ENCODE measurements around the gene SLC35G2. TPM values are rescaled to one million over a fixed set of nuclear protein-coding genes. Genes with fewer than 3 reads are reported as not detected.

Gene SLC35G2
- polyA plus RNA-seq, 1 donor (not counting 4 experiments of a cell fraction or from before 2014, with no cell fraction given): 1.9 TPM

- peak overlapping the region; percentile 20 for H3K27ac ChIP-seq (ENCODE audit: control insufficient read depth, insufficient read depth, low read length)
- no peaks in the 10 kb centered on the region for H3K79me2 ChIP-seq (ENCODE audit: control insufficient read depth, insufficient read depth, low read length)
- peak overlapping the region; percentile 96 for H3K4me2 ChIP-seq (ENCODE audit: control insufficient read depth, extremely low read depth, insufficient read depth, low read depth, low read length)
- DNase-seq (ENCODE audit: low read depth, low spot score) (no peak), FAIRE-seq (peak; percentile 56)
- H3K9me1 ChIP-seq (ENCODE audit: control insufficient read depth, extremely low read depth, insufficient read depth, low read length): no peaks in the 10 kb centered on the region
- TF ChIP-seq EZH2 (IDR thresholded peaks at IDR 0.05; ENCODE audit: low read length): no peak
- TF ChIP-seq CTCF (optimal IDR thresholded peaks at IDR 0.05 in 1 of 3, IDR thresholded peaks at IDR 0.05 in 1 of 3, conservative IDR thresholded peaks at IDR 0.05 in 1 of 3; ENCODE audit: extremely low read depth in 1 of 3, insufficient read depth in 2 of 3, low read length in 3 of 3): peak in 1 of 3 experiments; percentile 10
- peaks cover 11% of the 10 kb centered on the region for H3K27me3 ChIP-seq (ENCODE audit: control insufficient read depth, extremely low read depth, insufficient read depth, low read length)
- H3K9ac ChIP-seq (ENCODE audit: control insufficient read depth, extremely low read depth, insufficient read depth, low read length): peak overlapping the region; percentile 60
- no peaks in the 10 kb centered on the region for H3K36me3 ChIP-seq (ENCODE audit: control insufficient read depth in 2 of 2, extremely low read depth in 1 of 2, insufficient read depth in 2 of 2, low read length in 2 of 2)
- no peaks in the 10 kb centered on the region for H4K20me1 ChIP-seq (ENCODE audit: control insufficient read depth, extremely low read depth, insufficient read depth, low read length)
- peaks cover 18% of the 10 kb centered on the region for H3K4me1 ChIP-seq (ENCODE audit: control insufficient read depth, extremely low read depth, insufficient read depth, low read length)
- H3K4me3 ChIP-seq (ENCODE audit: control insufficient read depth in 2 of 3, extremely low read depth in 1 of 3, insufficient read depth in 2 of 3, low read depth in 1 of 3, low read length in 3 of 3): peak overlapping the region; percentile 5 to 71 (median 59)
- no peaks in the 10 kb centered on the region for H3K9me3 ChIP-seq (ENCODE audit: control insufficient read depth, low read depth, low read length)
- H2AFZ ChIP-seq (ENCODE audit: control insufficient read depth, low read length): peak overlapping the region; percentile 81
- dilution Hi-C loops (cut with MboI; ENCODE audit: extremely low pct_ligation_motif_present, low sequenced_read_pairs): no loop called here
Measured at GRCh38 chr3:136819731-136820679, 1.1 kb downstream of the SLC35G2 start.

- dilution Hi-C loops (cut with MboI; ENCODE audit: extremely low pct_ligation_motif_present, low sequenced_read_pairs): no loop called here
- FAIRE-seq (no peak), DNase-seq (ENCODE audit: low read depth, low spot score) (no peak)
- Histone ChIP-seq H4K20me1 (ENCODE audit: control insufficient read depth, extremely low read depth, insufficient read depth, low read length) (no peaks in the 10 kb centered on the region), H3K27ac (ENCODE audit: control insufficient read depth, insufficient read depth, low read length) (no peak overlapping the region), H3K9ac (ENCODE audit: control insufficient read depth, extremely low read depth, insufficient read depth, low read length) (no peak overlapping the region), H3K9me1 (ENCODE audit: control insufficient read depth, extremely low read depth, insufficient read depth, low read length) (no peaks in the 10 kb centered on the region), H3K36me3 (ENCODE audit: control insufficient read depth in 2 of 2, extremely low read depth in 1 of 2, insufficient read depth in 2 of 2, low read length in 2 of 2) (no peaks in the 10 kb centered on the region), H3K4me1 (ENCODE audit: control insufficient read depth, extremely low read depth, insufficient read depth, low read length) (no peaks in the 10 kb centered on the region), H3K4me2 (ENCODE audit: control insufficient read depth, extremely low read depth, insufficient read depth, low read depth, low read length) (no peak overlapping the region), H3K9me3 (ENCODE audit: control insufficient read depth, low read depth, low read length) (no peaks in the 10 kb centered on the region), H3K79me2 (ENCODE audit: control insufficient read depth, insufficient read depth, low read length) (no peaks in the 10 kb centered on the region), H3K27me3 (ENCODE audit: control insufficient read depth, extremely low read depth, insufficient read depth, low read length) (no peaks in the 10 kb centered on the region), H2AFZ (ENCODE audit: control insufficient read depth, low read length) (no peak overlapping the region), H3K4me3 (ENCODE audit: control insufficient read depth in 2 of 3, extremely low read depth in 1 of 3, insufficient read depth in 2 of 3, low read depth in 1 of 3, low read length in 3 of 3) (no peak overlapping the region)
- no peak for TF ChIP-seq EZH2 (IDR thresholded peaks at IDR 0.05; ENCODE audit: low read length)
- no peak for TF ChIP-seq CTCF (optimal IDR thresholded peaks at IDR 0.05 in 1 of 3, IDR thresholded peaks at IDR 0.05 in 1 of 3, conservative IDR thresholded peaks at IDR 0.05 in 1 of 3; ENCODE audit: extremely low read depth in 1 of 3, insufficient read depth in 2 of 3, low read length in 3 of 3)
Measured at GRCh38 chr3:136831461-136831860, 12.5 kb downstream of the SLC35G2 start.
